Mesenchymal stem cell (in vitro differentiated cells and primary cell): ENCODE results near the gene POU2F3.
A peak's percentile ranks its signal among the peaks of the same experiment; 100 is the strongest.

Source experiments
- DNase-seq: peaks from one replicate; pipeline ENCODE4 v3.0.0-alpha.2; 2013
- H2AFZ ChIP-seq: one replicate; pipeline ENCODE4 v1.6.1; 2013; ENCODE audit warnings: low read depth, mild to moderate bottlenecking, control low read depth, inconsistent platforms, low read length, moderate library complexity
- H2AK5ac ChIP-seq: 2 replicates; pipeline ENCODE4 v1.6.1; 2013; ENCODE audit warnings: low read length, moderate library complexity, mild to moderate bottlenecking, inconsistent platforms; ENCODE audit not compliant: severe bottlenecking
- H2BK120ac ChIP-seq: one replicate; pipeline ENCODE4 v1.6.1; 2013; ENCODE audit warnings: low read depth, mild to moderate bottlenecking, inconsistent platforms, low read length, moderate library complexity
- H2BK12ac ChIP-seq, 2 experiments: one replicate each; pipeline ENCODE4 v1.6.1; 2013; ENCODE audit warnings: inconsistent platforms in 2 of 2, low read length in 2 of 2, mild to moderate bottlenecking in 2 of 2, moderate library complexity in 2 of 2, control low read depth in 1 of 2
- H2BK15ac ChIP-seq: one replicate; pipeline ENCODE4 v1.6.1; 2013; ENCODE audit warnings: mild to moderate bottlenecking, low read depth, inconsistent platforms; ENCODE audit not compliant: poor library complexity, severe bottlenecking
- H2BK5ac ChIP-seq: 2 replicates; pipeline ENCODE4 v1.6.1; 2013; ENCODE audit warnings: low read depth, mild to moderate bottlenecking, low read length, control low read depth, inconsistent platforms; ENCODE audit not compliant: poor library complexity, severe bottlenecking
- H3K14ac ChIP-seq, 2 experiments: one replicate each; pipeline ENCODE4 v1.6.1; 2013; ENCODE audit warnings: inconsistent platforms in 2 of 2, low read length in 2 of 2, control low read depth in 1 of 2, mild to moderate bottlenecking in 1 of 2, moderate library complexity in 1 of 2
- H3K18ac ChIP-seq, 2 experiments: one replicate each; pipeline ENCODE4 v1.6.1; 2013; ENCODE audit warnings: inconsistent platforms in 2 of 2, low read length in 2 of 2, control low read depth in 1 of 2, low read depth in 1 of 2, mild to moderate bottlenecking in 1 of 2
- H3K23ac ChIP-seq, 2 experiments: one replicate each; pipeline ENCODE4 v1.6.1; 2013; ENCODE audit warnings: inconsistent platforms in 2 of 2, low read length in 2 of 2, mild to moderate bottlenecking in 2 of 2, moderate library complexity in 2 of 2, control low read depth in 1 of 2
- H3K27ac ChIP-seq: 2 replicates; pipeline ENCODE4 v1.5.1; 2013; ENCODE audit warnings: mild to moderate bottlenecking, moderate library complexity, low read length, control low read depth, inconsistent platforms; ENCODE audit not compliant: poor library complexity, severe bottlenecking
- H3K27me3 ChIP-seq, 2 experiments: 2 replicates each; pipeline versions ENCODE4 v1.6.1 to v1.7.0; 2013; ENCODE audit warnings: low read length in 2 of 2, mild to moderate bottlenecking in 2 of 2, moderate library complexity in 2 of 2, control low read depth in 1 of 2, inconsistent platforms in 1 of 2; ENCODE audit not compliant: control insufficient read depth in 1 of 2, insufficient read depth in 1 of 2
- H3K36me3 ChIP-seq, 2 experiments: 2 replicates each; pipeline versions ENCODE4 v1.6.1 to v1.7.0; 2013; ENCODE audit warnings: low read length in 2 of 2, control low read depth in 1 of 2, inconsistent platforms in 1 of 2, low read depth in 1 of 2, mild to moderate bottlenecking in 1 of 2; ENCODE audit not compliant: insufficient read depth in 2 of 2, control insufficient read depth in 1 of 2
- H3K4ac ChIP-seq, 2 experiments: one replicate each; pipeline ENCODE4 v1.6.1; 2013; ENCODE audit warnings: inconsistent platforms in 2 of 2, low read length in 2 of 2, mild to moderate bottlenecking in 2 of 2, moderate library complexity in 2 of 2, control low read depth in 1 of 2, low read depth in 1 of 2
- H3K4me1 ChIP-seq: 2 replicates; pipeline ENCODE4 v1.6.1; 2013; ENCODE audit warnings: low read depth, low read length, control low read depth; ENCODE audit not compliant: control insufficient read depth, insufficient read depth
- H3K4me2 ChIP-seq: 2 replicates; pipeline ENCODE4 v1.6.1; 2013; ENCODE audit warnings: low read length, mild to moderate bottlenecking, inconsistent platforms; ENCODE audit not compliant: poor library complexity, severe bottlenecking
- H3K4me3 ChIP-seq, 2 experiments: 2 replicates each; pipeline versions ENCODE4 v1.5.1 to v1.7.0; 2013; ENCODE audit warnings: low read length in 2 of 2, mild to moderate bottlenecking in 2 of 2, control low read depth in 1 of 2, low read depth in 1 of 2; ENCODE audit not compliant: insufficient read depth in 1 of 2
- H3K79me1 ChIP-seq: replicated peaks from 2 replicates; pipeline ENCODE4 v1.6.1; 2013; ENCODE audit warnings: mild to moderate bottlenecking, control low read depth, low read length, inconsistent platforms; ENCODE audit not compliant: poor library complexity, severe bottlenecking
- H3K9ac ChIP-seq: 2 replicates; pipeline ENCODE4 v1.7.0; 2013; ENCODE audit warnings: mild to moderate bottlenecking, low read length, moderate library complexity
- H3K9me3 ChIP-seq: 2 replicates; pipeline ENCODE4 v1.7.0; 2013; ENCODE audit warnings: mild to moderate bottlenecking, low read length; ENCODE audit not compliant: control insufficient read depth
- H4K8ac ChIP-seq: one replicate; pipeline ENCODE4 v1.6.1; 2013; ENCODE audit warnings: inconsistent platforms, mild to moderate bottlenecking, low read length, moderate library complexity
- H4K91ac ChIP-seq: one replicate; pipeline ENCODE4 v1.6.1; 2013; ENCODE audit warnings: mild to moderate bottlenecking, low read length, inconsistent platforms
- WGBS: methylation state at CpG from one replicate; pipeline ENCODE4 v1.1.7; 2013; ENCODE audit warnings: mixed read lengths; 5-methylcytosine and 5-hydroxymethylcytosine counted together

The POU2F3 gene

DNA sequence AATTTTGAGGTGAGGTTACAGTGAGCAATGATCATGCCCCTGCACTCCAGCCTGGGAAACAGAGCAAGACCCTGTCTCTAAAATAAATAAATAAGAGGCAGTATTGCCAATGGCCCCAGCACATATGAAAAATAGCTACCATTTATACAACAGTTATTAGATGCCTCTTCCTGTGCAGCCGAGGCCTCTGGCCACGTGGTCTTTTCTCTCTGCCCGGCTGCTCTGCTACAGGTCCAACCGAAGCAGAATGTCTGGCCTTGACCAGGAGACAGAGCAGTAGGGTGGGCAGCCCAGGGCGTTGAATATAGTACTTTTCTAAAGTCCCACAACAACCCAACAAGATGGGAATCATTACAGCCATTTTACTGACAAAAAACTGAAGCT is 41.5 kb upstream of the POU2F3 start:
- H3K4me3 ChIP-seq, result no peak overlapping the region
- 61% methylated on average over 5 of the region's 5 CpGs for WGBS
- peaks cover 9 to 32% of the 10 kb centered on the region in 2 experiments for H3K27me3 ChIP-seq
- H3K9ac ChIP-seq, result no peak overlapping the region
- H3K4me1 ChIP-seq, result peaks cover 15% of the 10 kb centered on the region
- H3K18ac ChIP-seq, result no peak overlapping the region
- H2BK5ac ChIP-seq, result no peak overlapping the region
- no peaks in the 10 kb centered on the region for H3K79me1 ChIP-seq
- no peak overlapping the region for H3K4ac ChIP-seq
- no peak overlapping the region for H3K27ac ChIP-seq
- no peak overlapping the region for H2BK12ac ChIP-seq
- no peaks in the 10 kb centered on the region for H3K36me3 ChIP-seq
- no peak overlapping the region for H4K8ac ChIP-seq
- H2AK5ac ChIP-seq, result no peak overlapping the region
- no peak overlapping the region for H2BK120ac ChIP-seq
- H3K14ac ChIP-seq, result no peak overlapping the region
- H3K9me3 ChIP-seq, result no peaks in the 10 kb centered on the region
- H2AFZ ChIP-seq, result no peak overlapping the region
- no peak overlapping the region for H2BK15ac ChIP-seq
- H3K4me2 ChIP-seq, result no peak overlapping the region
- H3K23ac ChIP-seq, result no peak overlapping the region
- no peak for DNase-seq
- no peak overlapping the region for H4K91ac ChIP-seq

DNA sequence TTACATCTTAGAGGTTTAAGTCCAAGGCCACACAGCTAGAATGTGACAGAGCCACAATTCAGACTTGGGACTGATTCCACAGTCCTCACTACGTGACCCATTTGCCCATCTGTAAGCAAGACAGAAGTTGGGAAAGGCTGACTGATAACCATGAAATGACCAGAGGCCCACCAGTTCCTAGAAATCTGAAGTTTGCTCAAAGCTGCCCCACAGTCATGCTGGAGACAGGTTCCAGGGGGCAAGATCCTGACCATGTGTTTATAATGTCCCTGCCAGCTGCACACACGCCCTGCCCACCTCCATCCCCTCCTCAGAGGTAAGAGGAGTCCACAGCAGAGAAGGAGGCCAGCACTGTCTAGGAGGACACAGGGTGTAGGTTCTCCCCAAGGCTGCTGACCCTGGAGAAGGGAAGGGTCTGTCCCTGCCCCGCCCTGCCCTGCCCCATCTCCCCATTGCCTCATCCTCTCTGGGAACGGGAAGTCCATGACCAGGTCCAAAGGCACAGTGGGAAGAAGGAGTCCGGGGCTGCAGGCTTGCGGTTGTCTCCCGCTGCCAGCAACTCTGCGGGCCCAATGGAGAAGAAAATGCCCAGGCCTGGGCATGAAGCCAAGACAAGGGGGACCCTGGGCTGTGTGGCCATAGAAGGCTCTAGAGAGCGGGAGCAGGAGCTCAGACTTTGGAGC is 41.0 kb upstream of the POU2F3 start:
- Histone ChIP-seq H3K18ac (peak overlapping the region; percentile 8 to 71), H3K23ac (no peak overlapping the region), H3K4me1 (peaks cover 15% of the 10 kb centered on the region), H4K91ac (no peak overlapping the region), H2AK5ac (no peak overlapping the region), H3K9ac (no peak overlapping the region), H3K27me3 (peaks cover 9 to 31% of the 10 kb centered on the region in 2 experiments), H3K27ac (no peak overlapping the region), H3K4me2 (no peak overlapping the region), H2BK5ac (no peak overlapping the region), H2AFZ (no peak overlapping the region), H3K4ac (peak overlapping the region in 1 of 2 experiments; percentile 5), H3K36me3 (no peaks in the 10 kb centered on the region), H3K79me1 (no peaks in the 10 kb centered on the region), H4K8ac (peak overlapping the region; percentile 5), H2BK120ac (no peak overlapping the region), H3K4me3 (no peak overlapping the region), H3K14ac (no peak overlapping the region), H2BK12ac (peak overlapping the region in 1 of 2 experiments; percentile 47), H3K9me3 (no peaks in the 10 kb centered on the region), H2BK15ac (peak overlapping the region; percentile 55)
- WGBS, result 93% methylated on average over 9 of the region's 9 CpGs
- no peak for DNase-seq

DNA sequence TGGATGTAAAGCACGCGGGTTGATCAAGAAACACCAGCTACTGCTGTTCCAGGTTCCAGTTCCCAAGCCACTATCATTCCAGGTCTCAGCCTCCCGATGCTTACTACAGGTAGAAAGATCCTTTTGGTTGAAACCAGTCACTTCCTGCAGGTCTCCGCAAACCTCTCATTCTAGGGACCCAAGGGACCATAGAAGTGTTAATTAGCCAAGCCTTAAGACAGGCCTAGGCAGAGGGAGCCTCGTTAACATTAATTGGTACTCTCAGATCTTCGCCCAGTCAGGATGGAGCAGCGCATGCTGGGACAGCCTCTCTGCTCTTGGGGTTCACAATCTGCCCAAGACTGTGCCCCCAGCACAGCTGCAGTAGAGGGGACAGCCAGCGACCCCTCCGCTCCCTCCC is 40.3 kb upstream of the POU2F3 start:
- Histone ChIP-seq H2BK120ac (no peak overlapping the region), H2AK5ac (no peak overlapping the region), H3K9me3 (no peaks in the 10 kb centered on the region), H3K9ac (no peak overlapping the region), H2BK5ac (no peak overlapping the region), H3K14ac (no peak overlapping the region), H3K23ac (no peak overlapping the region), H3K36me3 (no peaks in the 10 kb centered on the region), H3K4ac (no peak overlapping the region), H3K27ac (no peak overlapping the region), H4K91ac (no peak overlapping the region), H3K4me3 (no peak overlapping the region), H3K79me1 (no peaks in the 10 kb centered on the region), H2BK12ac (no peak overlapping the region), H3K18ac (no peak overlapping the region), H3K4me1 (peaks cover 16% of the 10 kb centered on the region), H2BK15ac (no peak overlapping the region), H3K27me3 (peaks cover 9 to 25% of the 10 kb centered on the region in 2 experiments), H4K8ac (no peak overlapping the region), H2AFZ (no peak overlapping the region), H3K4me2 (no peak overlapping the region)
- WGBS, result 80% methylated on average over 9 of the region's 9 CpGs
- no peak for DNase-seq

DNA sequence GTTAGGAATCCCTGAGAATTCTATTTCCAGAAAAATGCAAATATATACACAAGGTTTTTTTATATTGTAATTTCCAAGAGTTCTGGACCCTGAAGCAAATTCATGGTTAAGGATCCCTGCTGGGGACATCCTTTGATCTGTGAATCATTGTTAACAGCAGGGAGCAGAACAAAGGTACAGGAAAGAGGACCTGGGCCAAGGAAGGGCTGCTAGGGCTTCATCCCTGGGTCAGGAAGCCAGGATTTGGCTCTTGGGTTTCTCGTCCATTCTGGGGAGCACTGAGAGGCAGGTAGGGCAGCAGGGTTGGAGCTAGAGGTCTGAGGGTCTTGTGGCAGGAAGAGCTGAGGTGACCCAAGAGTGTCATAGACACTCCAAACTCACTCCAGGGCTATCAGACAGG is 39.3 kb upstream of the POU2F3 start:
- no peak overlapping the region for H3K23ac ChIP-seq
- 73% methylated on average over 1 of the region's 1 CpG for WGBS
- no peak overlapping the region for H3K4me2 ChIP-seq
- no peak overlapping the region for H3K4ac ChIP-seq
- no peak overlapping the region for H3K27ac ChIP-seq
- peaks cover 21% of the 10 kb centered on the region for H3K4me1 ChIP-seq
- H2AFZ ChIP-seq, result no peak overlapping the region
- H3K9me3 ChIP-seq, result no peaks in the 10 kb centered on the region
- H3K4me3 ChIP-seq, result no peak overlapping the region
- H4K8ac ChIP-seq, result no peak overlapping the region
- no peak overlapping the region for H3K9ac ChIP-seq
- no peaks in the 10 kb centered on the region for H3K36me3 ChIP-seq
- H2BK5ac ChIP-seq, result no peak overlapping the region
- H3K27me3 ChIP-seq, result peaks cover 6 to 22% of the 10 kb centered on the region in 2 experiments
- H3K79me1 ChIP-seq, result no peaks in the 10 kb centered on the region
- H3K18ac ChIP-seq, result peak overlapping the region in 1 of 2 experiments; percentile 29
- no peak overlapping the region for H2BK15ac ChIP-seq
- H4K91ac ChIP-seq, result no peak overlapping the region
- H2AK5ac ChIP-seq, result no peak overlapping the region
- no peak overlapping the region for H2BK120ac ChIP-seq
- DNase-seq, result no peak
- no peak overlapping the region for H2BK12ac ChIP-seq
- no peak overlapping the region for H3K14ac ChIP-seq
